GM18508 (cell line): Measurements from ENCODE around the gene OSBPL6.

Experiments used
- ATAC-seq: cut with Tn5 transposase; IDR thresholded peaks from one replicate; pipeline ENCODE4 v1.9.1; 2021; ENCODE audit warnings: moderate number of reproducible peaks; ENCODE audit not compliant: insufficient read depth, unreplicated experiment

Gene OSBPL6

DNA sequence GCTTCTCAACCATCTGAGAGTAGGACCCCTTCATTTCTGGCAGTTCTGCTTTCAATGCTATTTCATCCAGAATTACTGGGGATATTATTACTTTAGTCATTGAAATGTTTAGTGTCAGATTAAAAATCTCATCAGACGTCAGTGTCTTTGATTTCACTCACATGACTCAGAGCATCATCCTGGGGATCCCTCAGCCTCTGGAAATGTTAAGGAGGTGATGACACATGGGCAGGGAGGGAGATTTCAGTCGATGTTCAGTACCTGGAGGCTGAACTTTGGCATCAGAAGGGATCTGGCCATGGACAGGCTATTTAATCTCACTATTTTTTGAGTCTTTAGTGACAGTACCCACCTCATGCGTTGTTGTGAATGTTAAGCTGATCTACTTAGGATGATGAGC is 39.1 kb downstream of the OSBPL6 start:
- no peak for ATAC-seq

DNA sequence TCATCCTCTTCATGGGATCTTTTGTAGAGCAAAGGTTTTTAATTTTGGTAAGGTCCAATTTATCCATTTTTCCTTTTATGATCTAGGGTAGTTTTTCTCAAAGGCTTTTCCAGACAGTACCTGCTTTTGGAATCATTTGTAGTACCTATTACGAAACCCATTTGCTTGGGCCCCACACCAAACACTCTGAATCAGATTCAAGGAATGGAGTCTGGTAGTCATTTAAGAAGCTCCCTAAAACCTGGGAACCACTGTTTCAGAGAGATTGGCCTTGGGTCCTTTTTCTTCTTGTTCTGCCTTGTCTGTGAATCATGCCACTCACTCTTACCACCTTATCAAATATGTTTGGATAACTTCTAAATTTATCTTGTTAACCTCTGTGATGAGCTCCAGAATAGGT is 40.3 kb downstream of the OSBPL6 start:
- ATAC-seq, result no peak

DNA sequence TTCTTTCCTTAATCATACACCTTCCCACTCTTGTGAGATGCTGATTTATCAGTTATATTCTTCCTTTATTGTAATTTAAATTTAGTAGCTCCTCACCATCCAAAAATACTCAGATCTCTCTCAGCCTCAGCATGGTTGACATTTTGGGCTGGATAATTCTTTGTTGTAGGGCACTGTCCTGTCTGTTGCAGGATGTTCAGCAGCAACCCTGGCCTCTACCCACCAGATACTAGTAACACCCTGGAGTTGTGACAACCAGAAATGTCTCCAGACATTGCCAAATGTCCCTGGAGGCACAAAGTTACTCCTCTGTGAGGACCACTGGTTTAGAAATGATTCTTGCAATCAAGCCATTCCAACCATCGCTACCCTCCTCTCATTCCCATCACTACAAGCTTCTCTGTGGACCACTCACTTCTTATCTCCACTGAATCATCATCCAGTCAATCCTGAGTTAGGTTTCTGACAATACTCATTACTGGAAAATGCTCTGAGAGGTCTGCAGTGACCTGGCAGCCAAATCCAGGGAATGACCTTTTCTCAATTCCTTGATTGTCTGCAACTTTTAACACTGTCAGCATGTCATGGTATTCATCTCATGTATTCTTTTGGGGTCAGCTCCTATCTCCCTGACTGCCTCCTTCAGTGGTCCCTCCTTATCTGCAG is 43.3 kb downstream of the OSBPL6 start:
- ATAC-seq, result no peak

DNA sequence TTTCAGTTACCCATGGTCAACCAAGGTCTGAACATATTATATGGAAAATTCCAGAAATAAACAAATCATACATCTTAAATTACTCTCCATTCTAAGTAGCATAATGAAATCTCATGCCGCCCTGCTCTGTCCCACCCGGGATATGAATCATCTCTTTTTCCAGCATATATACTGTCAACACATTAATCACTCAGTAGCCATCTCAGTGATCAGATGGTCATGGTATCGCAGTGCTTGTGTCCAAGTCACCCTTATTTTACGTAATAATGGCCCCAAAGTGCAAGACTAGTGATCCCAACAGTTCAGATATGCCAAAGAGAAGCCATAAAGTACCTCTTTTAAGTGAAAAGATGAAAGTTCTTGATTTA is 43.8 kb downstream of the OSBPL6 start:
- no peak for ATAC-seq

DNA sequence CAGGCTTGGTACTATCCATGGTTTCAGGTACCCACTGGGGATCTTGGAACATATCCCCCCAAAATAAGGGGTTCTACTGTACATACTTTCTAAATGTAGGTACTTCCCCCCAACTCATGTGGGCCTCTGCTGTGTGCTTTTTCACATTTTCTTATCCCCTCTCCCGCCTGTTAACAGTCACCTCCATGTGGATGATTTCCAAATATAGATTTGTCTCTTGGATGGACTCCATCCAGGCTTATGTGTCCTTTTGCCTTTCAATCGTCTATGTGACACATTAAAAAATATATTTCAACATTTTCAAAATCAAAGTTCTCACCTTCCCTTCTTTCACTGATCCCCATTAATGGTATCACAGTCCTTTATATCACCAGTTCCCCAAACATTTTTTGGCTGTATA is 44.4 kb downstream of the OSBPL6 start:
- ATAC-seq, result no peak

DNA sequence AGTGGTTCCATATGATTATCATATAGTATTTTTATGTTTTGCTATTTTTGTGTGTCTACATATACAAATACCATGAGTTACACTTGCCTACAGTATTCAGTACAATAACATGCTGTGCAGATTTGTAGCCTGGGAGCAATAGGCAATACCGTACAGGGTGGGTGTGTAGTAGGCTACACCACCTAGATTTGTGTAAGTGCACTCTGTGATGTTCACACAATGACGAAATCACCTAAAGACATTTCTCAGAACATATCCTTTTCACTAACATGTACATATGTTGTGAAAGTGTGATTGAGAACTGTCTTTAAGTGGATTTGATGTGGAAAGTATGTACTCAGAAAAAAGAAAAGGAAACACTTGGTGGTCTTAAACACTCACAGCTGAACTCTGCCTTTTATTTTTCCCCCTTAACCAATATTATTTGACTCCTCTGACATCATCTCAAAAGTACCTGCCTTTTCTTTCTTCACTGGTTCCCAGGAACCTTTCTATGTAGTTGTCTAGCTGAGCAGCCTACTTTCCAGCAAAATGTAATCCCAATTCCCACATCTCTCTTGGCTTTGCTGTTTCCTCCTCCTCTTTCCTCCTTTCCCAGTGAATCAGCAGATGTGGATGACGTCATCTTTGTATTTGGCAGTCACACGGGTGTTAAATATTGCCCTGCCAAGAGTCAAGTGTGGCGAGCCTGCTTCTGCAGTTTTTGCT is 47.7 kb downstream of the OSBPL6 start:
- no peak for ATAC-seq

DNA sequence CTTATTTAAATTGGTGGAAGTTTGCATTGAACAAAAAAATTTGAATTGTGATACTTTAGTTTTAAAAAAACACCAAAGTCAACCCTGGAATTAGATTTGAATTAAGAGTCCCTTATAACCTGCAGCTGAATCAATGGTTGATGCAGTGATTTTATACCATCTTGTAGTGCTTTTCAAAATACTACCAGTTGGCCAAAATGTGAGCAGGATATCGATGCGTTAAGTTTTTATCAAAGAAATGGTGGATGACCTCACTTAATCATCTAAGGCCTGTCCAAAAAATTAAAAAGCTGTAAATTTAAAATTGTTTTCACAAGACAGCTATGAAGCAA is 48.2 kb downstream of the OSBPL6 start:
- no peak for ATAC-seq

DNA sequence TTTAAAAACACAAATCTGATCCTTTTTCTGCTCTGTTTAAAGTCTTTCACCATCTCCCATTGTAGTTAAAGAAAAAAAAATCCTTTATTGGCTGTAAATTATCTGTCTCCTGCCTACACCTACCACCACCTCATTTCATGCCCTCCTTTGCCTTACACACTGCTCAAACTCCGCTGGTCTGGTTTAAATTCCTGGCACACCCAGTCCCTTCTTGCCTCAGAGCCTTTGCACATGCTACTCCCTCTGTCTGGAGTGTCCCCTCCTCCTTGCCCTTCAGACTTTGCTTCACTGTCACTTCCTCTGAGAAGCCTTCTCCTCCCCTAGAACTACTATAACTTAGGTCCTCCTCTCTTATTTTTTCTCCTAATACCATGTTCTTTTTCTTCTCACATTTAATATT is 49.6 kb downstream of the OSBPL6 start:
- ATAC-seq, result no peak

DNA sequence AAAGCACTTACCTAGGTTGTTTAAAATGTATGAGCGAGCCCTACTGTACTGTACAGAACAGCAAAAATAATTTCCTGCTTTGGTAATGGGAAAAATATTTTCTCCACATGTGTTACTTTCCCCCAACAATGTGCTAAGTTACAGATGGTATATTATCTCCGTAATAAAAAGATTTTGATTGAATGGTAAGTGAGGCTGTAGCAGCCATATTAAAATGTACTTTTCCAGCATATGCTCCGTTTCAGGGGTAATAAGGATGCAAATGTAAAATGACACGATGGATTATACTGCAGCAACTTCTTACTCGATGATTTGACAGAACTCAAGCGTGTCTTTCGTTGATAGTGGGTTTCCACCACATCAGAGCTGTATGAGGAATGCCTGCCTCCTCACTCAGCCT is 50.5 kb downstream of the OSBPL6 start:
- ATAC-seq, result no peak

DNA sequence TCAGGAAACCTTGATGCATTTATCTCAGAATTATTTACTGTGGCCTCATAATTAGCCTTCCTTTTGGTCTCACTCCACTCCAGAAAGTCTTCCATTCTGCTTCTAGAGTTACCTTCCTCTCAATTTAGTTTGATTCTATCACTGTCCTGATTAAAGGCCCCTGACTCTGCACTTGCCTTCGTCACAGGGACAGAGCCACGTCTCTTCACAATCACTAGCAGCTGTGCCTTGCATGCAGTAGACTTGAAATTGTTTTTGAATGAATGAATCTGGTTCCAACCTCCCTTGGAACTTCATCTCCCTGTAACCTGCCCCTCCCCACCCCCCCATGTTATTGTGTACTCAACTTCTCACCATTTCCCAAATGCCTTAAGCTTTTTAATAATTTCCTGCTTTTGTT is 52.4 kb downstream of the OSBPL6 start:
- no peak for ATAC-seq

DNA sequence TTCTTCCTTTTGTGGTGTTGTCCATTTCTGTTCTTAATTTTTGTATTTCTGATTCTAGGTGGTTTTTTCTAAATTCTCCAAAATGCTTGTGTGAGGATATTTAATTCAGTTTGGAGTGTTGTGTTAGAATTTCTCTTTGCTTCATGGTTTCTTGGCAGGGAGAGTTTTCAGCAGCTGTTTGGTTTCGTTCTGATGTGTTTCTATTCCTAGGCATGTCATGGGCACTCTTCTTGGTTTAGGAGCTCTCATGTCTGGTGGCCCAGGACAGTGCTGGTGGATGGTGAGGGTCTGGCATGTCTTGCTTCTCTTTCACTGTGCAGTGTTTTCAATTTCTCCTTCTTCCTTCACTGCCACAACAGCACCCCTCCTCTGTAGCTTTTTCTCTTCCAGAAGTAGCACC is 52.9 kb downstream of the OSBPL6 start:
- no peak for ATAC-seq

GRCh38 chr2:178250429-178250828 is 56.1 kb downstream of the OSBPL6 start:
- ATAC-seq, result no peak

DNA sequence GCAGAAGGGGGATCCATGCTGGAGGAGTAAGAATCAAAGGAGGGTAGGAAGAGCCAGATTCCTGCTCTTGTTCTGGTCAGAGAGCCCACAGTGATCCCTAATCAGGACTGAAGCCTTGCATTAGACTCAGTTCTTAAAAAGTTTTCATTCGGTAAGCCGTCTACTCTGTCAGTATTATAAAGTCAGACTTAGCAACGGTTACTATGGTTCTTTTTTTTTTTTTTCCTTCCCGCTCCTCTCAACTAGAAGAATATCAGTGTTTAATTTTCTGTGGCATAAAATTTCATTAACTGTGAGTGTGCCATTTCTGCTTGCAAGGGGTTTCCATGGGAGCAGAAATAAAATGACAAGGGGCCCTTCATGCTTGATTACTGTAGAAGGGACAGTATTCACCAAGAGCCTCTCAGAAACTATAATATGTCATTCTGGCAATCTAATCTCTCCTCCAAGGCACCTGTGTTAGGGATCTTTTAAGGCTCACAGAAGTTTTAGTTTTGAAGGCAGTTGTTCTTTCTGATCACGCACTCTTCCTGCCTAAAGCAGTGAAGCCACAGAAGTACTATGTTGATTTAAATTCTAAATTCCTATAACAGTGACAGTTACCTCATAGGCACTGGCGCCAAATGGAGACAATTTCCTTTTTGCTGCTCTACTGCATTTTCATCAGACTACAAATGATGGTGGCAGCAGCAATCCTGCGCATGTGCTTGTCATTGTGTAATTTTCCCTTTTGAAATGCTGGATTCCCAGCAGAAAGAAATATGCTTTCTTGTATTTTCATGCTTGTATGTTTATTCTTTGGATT is 57.0 kb downstream of the OSBPL6 start:
- no peak for ATAC-seq

- no peak for ATAC-seq
Observed at GRCh38 chr2:178256382-178257042, 62.2 kb downstream of the OSBPL6 start.

DNA sequence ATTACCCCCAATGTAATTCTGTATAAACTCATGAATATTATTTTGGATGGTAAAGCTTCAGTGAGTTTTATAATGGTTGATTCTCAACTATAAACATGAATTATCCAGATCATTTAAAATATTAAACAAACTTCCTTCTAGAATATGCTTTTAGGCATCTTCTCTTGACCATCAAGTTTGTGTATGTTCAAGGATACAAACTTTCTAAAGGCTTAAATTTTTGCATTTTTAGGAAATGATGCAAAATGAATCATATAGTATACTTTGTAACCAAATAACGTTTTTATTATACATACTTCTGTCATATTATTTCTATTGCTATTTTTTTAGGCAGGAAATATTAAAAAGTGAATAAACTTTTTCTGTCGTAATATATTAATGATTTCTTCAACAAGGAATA is 62.8 kb downstream of the OSBPL6 start:
- no peak for ATAC-seq

DNA sequence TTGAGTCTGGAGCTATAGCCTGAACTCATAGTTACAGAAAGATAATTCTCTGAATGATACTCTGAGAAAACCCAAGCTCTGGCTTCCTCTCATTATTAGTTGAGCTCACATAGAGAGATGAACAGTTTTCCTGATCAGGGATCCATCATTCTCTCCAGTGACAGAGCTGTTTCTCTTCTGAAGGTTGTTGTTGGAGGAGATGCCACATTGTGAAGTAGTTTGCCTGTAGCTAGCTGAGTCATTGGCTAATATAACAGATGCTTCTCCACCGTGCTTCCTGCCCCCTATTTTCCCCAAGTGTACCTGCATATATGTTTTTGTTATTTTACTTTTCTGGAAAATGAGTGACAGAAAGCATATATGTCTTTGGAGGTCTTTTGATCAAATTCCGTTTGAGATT is 64.6 kb downstream of the OSBPL6 start:
- ATAC-seq, result no peak

DNA sequence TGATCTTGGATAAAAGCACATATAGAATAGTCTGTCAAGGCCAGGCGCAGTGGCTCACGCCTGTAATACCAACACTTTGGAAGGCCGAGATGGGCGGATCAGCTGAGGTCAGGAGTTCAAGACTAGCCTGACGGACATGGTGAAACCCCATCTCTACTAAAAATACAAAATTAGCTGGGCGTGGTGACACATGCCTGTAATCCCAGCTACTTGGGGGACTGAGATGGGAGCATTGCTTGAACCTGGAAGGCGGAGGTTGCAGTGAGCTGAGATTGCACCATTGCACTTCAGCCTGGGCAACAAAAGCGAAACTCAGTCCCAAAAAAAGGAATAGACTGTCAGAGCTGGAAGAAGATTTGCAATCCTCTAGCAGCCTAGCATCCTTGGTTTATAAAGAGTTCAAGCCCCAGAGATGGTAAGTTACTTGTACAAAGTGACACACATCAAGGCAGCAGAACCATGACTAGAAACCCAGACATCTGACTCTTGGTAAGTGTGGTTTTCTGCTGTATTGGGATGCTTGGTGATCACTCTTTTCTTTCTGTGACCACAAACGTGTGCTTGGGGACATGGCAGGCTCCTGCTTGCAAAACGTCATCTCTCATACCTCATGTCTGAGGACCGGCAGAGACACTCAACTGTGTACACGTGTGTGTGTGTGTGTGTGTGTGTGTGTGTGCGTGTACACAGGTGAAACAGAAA is 69.0 kb downstream of the OSBPL6 start:
- ATAC-seq, result no peak

DNA sequence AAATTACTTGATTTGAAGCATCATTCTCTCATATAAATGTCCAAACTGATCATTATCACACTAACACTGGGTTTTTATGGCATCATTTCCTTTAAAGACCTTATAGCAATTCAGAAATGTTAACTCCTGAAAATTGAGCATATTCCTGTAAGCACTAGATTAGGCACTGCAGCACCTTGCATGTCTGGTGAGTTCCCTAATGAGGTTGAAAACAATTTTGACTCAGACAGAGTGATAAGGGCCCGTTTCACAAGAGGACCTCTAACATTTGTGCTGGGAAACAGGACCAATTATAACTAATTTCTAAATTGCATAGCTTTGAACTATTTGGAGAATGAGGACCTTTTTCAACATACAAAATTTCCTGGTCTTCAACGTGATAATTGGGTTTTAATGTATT is 69.9 kb downstream of the OSBPL6 start:
- no peak for ATAC-seq

GRCh38 chr2:178265851-178266250 is 71.5 kb downstream of the OSBPL6 start:
- ATAC-seq, result no peak

- no peak for ATAC-seq
Observed at GRCh38 chr2:178266445-178266844, 72.1 kb downstream of the OSBPL6 start.

- ATAC-seq, result no peak
Observed at GRCh38 chr2:178267660-178268059, 73.3 kb downstream of the OSBPL6 start.
